GM12891 (cell line): ENCODE data around the gene IFRD1.

Experiments
- PAX5 ChIP-seq: IDR thresholded peaks from 2 replicates; pipeline ENCODE4 v1.6.1; 2011; ENCODE audit warnings: low read length, moderate library complexity, mild to moderate bottlenecking; ENCODE audit not compliant: insufficient read depth, severe bottlenecking
- POLR2A ChIP-seq: IDR thresholded peaks from 2 replicates; pipeline ENCODE4 v1.6.1; 2011; ENCODE audit warnings: low read depth, low read length, control low read depth
- POLR2AphosphoS5 ChIP-seq: IDR thresholded peaks from 2 replicates; pipeline ENCODE4 v1.6.1; 2011; ENCODE audit warnings: low read depth, low read length, control low read depth
- POU2F2 ChIP-seq: IDR thresholded peaks from 2 replicates; pipeline ENCODE4 v1.6.1; 2011; ENCODE audit warnings: low read depth, mild to moderate bottlenecking, control low read depth, low read length, moderate library complexity
- SPI1 ChIP-seq: IDR thresholded peaks from 2 replicates; pipeline ENCODE4 v1.6.1; 2011; ENCODE audit warnings: low read depth, low read length, control low read depth
- TAF1 ChIP-seq: IDR thresholded peaks from 2 replicates; pipeline ENCODE4 v1.6.1; 2011; ENCODE audit warnings: low read depth, low read length, control low read depth

GRCh38 chr7:112420236-112420861, 29.9 kb upstream of the IFRD1 start:
- TF ChIP-seq POLR2A (no peak), TAF1 (no peak), POLR2AphosphoS5 (no peak), POU2F2 (no peak), PAX5 (no peak), SPI1 (no peak)
